HG03571 (cell line): ENCODE results near the gene IMP3.
"Not testable (repeated sequence)": the region's sequence is repeated elsewhere in the genome, so short reads cannot be mapped to it uniquely, and the experiment has no call there.

Experiments
- ATAC-seq: cut with Tn5 transposase; IDR thresholded peaks from one replicate; pipeline ENCODE4 v1.9.1; 2021; ENCODE audit not compliant: unreplicated experiment

IMP3 gene

DNA sequence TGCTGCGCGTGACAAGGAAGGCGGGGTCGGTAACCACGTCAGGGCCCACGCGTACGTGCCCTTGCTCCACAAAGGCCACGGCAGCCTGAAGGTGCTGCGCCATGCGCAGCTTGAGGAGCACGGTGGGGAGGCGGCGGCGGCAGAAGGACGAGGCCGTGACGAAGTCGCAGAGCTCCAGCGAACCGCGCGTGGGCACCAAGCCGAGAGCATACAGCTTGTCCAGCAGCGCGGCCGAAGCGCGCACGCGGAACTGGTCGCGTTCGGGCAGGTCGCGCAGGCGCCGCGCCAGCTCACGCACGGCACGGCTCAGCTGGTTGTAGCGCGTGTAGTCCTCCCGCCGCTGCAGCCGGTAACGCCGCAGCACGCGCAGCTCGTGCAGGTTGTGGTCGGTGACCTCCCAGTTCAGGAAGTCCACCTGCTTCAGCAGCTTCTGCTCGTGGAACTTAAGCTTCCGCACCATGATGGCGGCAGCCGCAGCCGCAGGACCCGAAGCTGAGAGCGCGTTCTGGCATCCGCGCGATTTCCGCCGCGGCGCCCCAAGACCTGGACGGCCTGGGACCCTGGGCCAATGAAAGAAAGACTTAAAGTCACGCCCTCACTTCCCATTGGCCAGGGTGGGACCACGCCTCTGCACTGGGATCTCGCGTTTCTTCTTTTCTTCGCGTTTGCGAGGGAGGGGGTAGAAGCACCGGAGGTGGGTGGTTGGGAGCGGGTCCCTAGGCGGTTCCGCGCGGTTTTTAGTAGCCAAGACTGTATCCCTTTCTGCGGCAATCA is at the start of gene IMP3:
TSS of gene IMP3 (minus strand) at position 516 of the 774 bp plus-strand sequence. CDS start at position 460, 56 bp downstream.
- ATAC-seq, result peak; percentile 88

DNA sequence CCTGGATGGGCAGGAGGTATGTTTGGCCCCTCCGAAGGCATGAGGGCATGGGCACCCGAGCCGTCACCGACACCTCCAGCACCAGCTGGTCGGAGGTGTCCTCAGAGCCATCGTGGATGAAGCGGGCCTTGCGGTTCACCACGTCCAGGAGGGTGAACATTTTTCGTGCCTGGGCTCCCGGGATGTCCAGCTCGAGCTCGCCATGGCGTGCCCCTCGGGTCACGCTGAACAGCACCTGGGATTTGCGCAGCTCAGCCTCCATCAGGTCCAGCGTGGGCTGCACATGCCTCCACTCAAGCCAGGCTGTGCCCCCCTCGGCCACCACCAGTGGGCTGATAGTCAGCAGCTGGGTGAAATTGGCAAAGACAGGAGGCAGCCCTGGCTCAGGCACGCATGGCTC is 49.4 kb upstream of the IMP3 start:
- not testable (repeated sequence) for ATAC-seq

DNA sequence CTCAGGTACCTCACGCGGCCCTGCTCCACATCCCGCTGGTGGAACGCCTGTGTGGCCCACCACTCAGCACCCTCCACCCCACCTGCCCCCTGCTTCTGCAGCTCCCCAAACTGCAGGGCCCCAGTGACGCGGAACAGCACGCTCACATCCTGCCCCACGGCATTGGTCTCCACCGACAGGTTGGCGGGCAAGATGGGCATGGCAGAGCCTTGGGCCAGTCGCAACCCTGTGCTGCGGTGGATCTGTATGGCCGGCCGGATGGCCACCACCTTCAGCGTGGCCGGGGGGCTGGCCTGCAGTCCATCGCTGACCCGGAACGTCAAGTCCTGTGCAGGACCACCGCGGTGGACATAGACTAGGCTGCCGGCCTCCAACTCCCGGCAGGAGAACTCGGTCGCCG is 48.8 kb upstream of the IMP3 start:
- ATAC-seq, result no peak

DNA sequence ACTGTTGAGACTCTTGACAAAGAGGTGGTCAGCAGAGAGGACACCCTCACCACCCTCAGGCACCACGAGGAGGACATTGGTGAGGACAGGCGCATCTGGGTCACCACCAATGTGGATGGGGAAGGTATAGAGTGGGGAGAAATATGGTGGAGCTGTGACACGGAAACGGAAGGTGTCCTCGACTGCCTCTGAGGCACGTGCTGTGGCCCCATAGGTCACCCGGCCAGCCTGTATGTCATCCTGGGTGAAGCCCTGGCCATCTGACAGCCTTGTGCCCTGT is 48.2 kb upstream of the IMP3 start:
- no peak for ATAC-seq

GRCh38 chr15:75687486-75688277 is 47.7 kb upstream of the IMP3 start:
- no peak for ATAC-seq

DNA sequence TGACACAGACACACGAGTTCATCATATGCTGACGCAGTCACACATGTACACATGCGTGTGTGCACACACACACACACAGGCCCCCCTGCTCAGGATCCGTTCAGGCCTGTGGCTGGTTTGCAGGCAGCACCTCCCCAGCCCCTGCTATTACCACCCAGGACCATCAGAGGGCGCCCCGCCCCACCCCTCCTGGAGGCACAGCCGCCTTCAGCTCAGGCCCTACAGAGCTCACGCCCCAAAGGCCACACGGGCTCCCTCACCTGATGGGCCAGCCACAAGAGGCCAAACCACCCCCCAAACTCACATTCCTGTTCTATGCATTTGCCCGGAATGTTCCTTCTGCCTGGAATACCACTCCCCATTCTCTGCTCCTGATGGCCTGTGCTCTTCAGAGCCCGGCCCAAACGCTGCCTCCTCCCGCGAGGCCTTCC is 46.2 kb upstream of the IMP3 start:
- ATAC-seq, result not testable (repeated sequence)

DNA sequence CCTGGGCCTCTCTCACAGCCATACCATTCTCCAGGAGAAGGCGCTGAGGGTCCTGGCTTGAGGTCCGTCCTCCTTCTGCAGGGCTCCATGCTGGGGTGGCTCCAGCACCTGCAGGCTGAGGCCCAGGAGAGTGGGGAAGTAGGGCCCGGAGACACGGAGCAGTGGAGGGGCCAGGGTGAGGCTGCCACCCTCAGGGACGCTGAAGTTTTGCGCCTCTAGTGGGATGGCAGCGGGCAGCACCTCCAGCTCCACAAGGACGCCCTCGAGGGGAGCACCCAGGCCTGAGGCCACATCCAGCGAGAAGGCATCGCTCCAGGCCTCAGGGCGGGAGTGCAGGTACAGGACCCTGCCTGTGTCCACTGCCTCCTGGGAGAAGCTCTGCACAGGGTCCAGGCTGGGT is 45.2 kb upstream of the IMP3 start:
- ATAC-seq, result no peak

- ATAC-seq, result no peak
Observed at GRCh38 chr15:75684648-75685047, 44.6 kb upstream of the IMP3 start.

- ATAC-seq, result not testable (repeated sequence)
Observed at GRCh38 chr15:75683646-75684312, 43.8 kb upstream of the IMP3 start.

DNA sequence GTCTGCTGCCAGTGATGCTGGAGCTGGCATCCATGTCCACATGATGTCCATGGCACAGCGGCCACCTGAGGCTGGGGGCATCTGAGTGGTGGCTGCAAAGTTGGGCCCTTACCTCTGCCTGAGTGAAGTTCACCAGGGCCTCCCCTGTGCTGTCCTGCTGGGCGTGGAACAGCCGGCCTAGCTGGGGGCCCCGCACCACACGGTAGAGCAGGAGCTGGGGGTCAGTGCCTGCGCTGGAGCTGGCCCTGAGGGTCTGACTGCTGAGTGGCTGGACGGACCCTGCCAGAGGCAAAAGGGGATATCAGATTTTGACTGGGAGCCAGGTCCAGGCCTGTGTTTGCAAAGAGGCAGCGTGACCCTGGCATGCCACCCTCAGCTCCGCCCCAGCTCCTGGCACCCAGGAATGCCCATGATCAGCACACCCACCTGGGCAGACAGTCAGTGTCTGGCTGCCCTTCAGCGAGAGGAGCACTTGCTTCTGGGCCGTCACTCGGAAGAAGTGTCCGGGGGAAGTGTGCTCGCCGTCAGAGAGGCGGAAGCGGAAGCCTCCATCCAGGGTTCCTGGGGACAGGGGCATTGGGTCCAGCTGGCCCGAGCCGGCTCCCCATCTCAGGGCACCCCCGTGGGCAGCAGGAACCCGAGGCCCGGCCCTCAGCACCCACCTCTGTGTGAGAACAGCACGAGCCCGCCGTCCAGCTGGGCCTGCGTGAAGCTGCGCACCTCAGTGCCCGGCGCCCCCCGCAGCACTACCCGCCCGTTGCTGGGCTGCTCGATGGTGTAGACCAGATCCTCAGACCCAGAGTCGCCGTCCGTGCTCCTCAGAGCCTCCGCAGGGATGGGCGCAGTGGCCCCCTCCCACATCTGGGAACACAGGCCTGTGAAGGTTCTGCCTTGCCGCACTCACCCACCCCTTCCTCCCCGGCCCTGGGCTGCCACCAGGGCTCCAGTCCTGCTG is 42.4 kb upstream of the IMP3 start:
- ATAC-seq, result no peak

DNA sequence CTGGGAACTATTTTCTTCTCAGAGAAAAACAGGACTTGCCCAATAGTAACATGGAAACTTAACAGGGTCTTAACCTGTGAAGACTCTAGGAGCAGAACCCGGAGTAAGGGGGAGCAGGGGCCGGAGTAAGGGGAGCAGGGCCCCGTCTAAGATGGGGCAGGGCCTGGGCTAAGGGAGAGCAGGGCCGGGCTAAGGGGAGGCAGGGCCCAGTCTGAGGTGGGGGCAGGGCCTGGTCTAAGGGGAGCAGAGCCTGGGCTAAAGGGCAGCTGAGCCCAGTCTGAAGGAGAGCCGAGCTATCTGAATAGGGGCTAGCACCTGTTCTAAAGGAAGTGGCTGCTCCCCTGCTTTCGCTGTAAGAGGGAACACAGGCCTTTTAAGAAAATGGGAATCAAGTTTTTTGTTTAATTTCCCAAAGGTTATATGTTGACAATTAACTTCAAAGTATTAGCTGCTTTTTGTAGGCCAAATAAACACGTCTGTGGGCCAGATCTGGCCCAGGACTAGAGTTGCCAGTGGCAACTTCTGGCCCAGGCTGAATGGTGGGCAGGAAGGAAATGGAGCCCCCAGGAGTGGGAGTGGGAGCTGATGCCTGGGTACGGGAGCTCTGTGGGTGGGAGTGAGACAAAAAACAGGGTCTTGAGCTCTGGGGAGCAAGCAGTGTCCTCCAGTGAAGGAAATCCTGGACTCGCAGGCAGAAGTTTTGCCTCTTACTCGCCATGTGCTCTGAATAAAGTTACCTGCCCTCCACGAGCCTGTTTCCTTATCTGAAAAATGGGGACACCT is 40.2 kb upstream of the IMP3 start:
- no peak for ATAC-seq

GRCh38 chr15:75678324-75678690 is 38.3 kb upstream of the IMP3 start:
- ATAC-seq, result not testable (repeated sequence)

GRCh38 chr15:75677465-75678323 is 37.7 kb upstream of the IMP3 start:
- ATAC-seq, result no peak

DNA sequence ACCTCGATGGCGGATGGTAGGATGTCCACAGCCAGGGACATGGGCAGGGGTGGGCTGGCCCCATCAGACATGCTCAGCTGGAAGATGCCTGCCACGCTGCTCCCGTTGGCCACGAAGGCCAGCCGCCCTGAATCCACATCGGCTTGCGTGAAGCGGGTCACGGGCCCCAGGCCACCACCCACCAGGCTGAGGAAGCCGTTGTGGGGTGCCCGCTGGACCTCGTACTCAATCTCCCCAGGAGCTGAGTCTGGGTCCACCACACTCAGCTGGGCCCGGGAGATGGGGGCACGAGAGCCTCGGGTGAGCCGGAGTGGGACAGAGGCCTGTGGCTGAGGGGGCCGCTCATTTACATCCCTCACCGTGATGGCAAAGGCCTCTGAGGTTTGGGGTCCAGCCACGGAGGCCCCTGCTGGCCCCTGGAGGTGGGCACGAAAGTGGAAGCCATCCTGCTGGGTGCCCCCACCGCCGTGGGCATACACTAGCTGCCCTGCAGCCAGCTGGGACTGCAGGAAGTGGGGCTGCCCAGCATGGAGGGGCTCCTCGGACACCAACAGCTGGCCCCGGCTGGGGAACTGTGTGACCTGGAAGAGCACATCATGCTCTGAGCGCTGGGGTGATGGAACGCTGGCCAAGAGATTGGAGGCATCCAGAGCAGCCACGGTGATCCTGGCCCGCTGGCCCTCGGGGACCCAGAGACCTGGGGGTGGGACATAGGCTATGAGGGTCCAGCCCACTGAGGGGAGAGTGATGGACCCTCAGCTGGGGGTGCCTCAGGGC is 36.9 kb upstream of the IMP3 start:
- ATAC-seq, result no peak

DNA sequence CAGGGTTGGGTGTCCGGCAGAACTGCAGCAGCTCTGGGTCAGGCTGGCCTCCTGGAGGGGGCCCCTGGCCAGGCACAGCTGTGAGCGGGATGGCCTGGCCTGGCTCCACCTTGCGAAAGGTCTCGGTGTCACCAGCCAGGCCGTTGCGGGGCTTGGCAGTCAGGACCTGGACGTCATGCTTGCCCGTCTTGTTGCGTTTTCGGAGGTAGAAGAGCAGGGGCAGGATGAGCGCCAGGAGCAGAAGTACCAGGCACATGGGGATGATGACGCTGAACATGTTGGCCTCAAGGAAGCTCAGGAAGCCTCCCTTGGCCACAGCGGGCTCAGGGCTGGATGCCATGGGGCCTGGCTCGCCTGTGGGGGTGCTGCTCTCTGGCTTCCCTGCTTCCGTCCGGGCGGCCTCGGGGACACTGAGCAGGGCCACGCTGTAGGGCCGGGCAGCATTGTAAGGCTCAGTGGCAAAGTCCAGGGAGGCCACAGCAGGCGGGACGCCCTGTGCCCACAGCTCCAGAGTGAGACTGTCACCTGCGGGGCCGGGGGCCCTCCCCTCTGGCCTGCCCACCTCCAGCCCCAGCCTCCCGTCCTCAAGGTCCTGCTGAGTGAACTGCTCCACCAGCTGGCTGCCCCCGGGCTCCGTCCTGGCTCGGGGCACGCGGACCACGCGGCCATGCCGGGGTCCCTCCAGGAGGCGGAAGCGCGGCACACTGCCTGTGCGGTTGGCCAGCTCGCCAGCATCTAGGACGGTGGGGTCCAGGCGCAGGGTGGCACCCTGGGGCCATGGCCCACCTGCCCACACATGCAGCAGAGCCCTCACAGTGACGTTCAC is 35.8 kb upstream of the IMP3 start:
- no peak for ATAC-seq

DNA sequence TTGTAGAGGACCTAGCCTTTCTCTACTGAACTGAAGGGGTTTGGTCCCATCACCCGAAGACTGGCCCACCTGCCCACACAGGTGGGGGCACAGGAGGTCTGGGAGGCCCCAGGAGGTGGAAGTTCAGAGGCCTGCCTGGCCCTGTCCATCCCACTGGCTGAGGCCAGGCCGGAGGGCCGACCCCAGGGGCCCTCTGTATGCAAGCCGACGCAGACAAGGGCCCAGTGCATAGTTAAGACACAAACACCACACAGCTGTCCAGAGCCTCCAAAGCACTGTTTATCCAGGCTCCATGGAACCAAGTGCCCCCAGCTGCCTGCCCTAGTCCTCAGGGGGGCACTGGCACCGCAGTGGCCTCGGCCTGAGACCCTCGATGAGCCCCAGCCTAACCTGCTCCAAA is 34.3 kb upstream of the IMP3 start:
- ATAC-seq, result no peak

GRCh38 chr15:75673426-75674235 is 33.6 kb upstream of the IMP3 start:
- no peak for ATAC-seq
